ENCODE measurements around the gene RHCG. TPM values are rescaled to one million over a fixed set of nuclear protein-coding genes. Genes with fewer than 3 reads are reported as not detected.

Gene RHCG
- total RNA-seq, 4 donors from 2014 or later, result not detected

- intact Hi-C loops (cut with DNase I), result no loop called here
- 68 to 70% methylated on average over 6 of the region's 6 CpGs for WGBS, 2 donors
- no peak for DNase-seq
- no peak overlapping the region for H3K27ac ChIP-seq
- TF ChIP-seq POLR2A (IDR thresholded peaks at IDR 0.05) (no peak), CTCF (IDR thresholded peaks at IDR 0.05) (no peak)
- no peaks in the 10 kb centered on the region for H3K27me3 ChIP-seq
- H3K9me3 ChIP-seq, result no peaks in the 10 kb centered on the region
- no peaks in the 10 kb centered on the region for H3K4me1 ChIP-seq
- H3K4me3 ChIP-seq (replicated peaks in 1 of 3), result no peak overlapping the region
- no peaks in the 10 kb centered on the region for H3K36me3 ChIP-seq
Measured at GRCh38 chr15:89531796-89532537, 35.6 kb upstream of the RHCG start.

GRCh38 chr15:89530976-89531375 is 34.6 kb upstream of the RHCG start:
- no peaks in the 10 kb centered on the region for H3K9me3 ChIP-seq
- WGBS, 2 donors, result 74 to 92% methylated on average over 5 of the region's 5 CpGs
- DNase-seq, result no peak
- H3K27me3 ChIP-seq, result no peaks in the 10 kb centered on the region
- no peak overlapping the region for H3K4me3 ChIP-seq (replicated peaks in 1 of 3)
- H3K4me1 ChIP-seq, result no peaks in the 10 kb centered on the region
- H3K36me3 ChIP-seq, result no peaks in the 10 kb centered on the region
- no peak for TF ChIP-seq POLR2A (IDR thresholded peaks at IDR 0.05)
- no peak for TF ChIP-seq CTCF (IDR thresholded peaks at IDR 0.05)
- no peak overlapping the region for H3K27ac ChIP-seq
- intact Hi-C loops (cut with DNase I), result no loop called here

- intact Hi-C loops (cut with DNase I), result no loop called here
- DNase-seq, result no peak
- no peaks in the 10 kb centered on the region for H3K27me3 ChIP-seq
- no peak overlapping the region for H3K27ac ChIP-seq
- no peak overlapping the region for H3K4me3 ChIP-seq (replicated peaks in 1 of 3)
- H3K36me3 ChIP-seq, result no peaks in the 10 kb centered on the region
- H3K9me3 ChIP-seq, result no peaks in the 10 kb centered on the region
- TF ChIP-seq CTCF (IDR thresholded peaks at IDR 0.05) (no peak), POLR2A (IDR thresholded peaks at IDR 0.05) (no peak)
- no peaks in the 10 kb centered on the region for H3K4me1 ChIP-seq
- WGBS, 2 donors, result 84 to 91% methylated on average over 6 of the region's 6 CpGs
Measured at GRCh38 chr15:89528757-89529352, 32.5 kb upstream of the RHCG start.

GRCh38 chr15:89526601-89527441 is 30.4 kb upstream of the RHCG start:
- intact Hi-C loops (cut with DNase I), result no loop called here
- Histone ChIP-seq H3K27me3 (no peaks in the 10 kb centered on the region), H3K27ac (no peak overlapping the region), H3K36me3 (no peaks in the 10 kb centered on the region), H3K4me1 (no peaks in the 10 kb centered on the region), H3K4me3 (replicated peaks in 1 of 3) (no peak overlapping the region), H3K9me3 (no peaks in the 10 kb centered on the region)
- TF ChIP-seq CTCF (IDR thresholded peaks at IDR 0.05), result no peak
- no peak for TF ChIP-seq POLR2A (IDR thresholded peaks at IDR 0.05)
- 68 to 83% methylated on average over 8 to 10 of the region's 10 CpGs for WGBS, 2 donors
- no peak for DNase-seq
